Measurements from ENCODE around the gene SPATA1.
"Not testable (repeated sequence)": the region's sequence is repeated elsewhere in the genome, so short reads cannot be mapped to it uniquely, and the experiment has no call there.

Gene SPATA1, protein sequence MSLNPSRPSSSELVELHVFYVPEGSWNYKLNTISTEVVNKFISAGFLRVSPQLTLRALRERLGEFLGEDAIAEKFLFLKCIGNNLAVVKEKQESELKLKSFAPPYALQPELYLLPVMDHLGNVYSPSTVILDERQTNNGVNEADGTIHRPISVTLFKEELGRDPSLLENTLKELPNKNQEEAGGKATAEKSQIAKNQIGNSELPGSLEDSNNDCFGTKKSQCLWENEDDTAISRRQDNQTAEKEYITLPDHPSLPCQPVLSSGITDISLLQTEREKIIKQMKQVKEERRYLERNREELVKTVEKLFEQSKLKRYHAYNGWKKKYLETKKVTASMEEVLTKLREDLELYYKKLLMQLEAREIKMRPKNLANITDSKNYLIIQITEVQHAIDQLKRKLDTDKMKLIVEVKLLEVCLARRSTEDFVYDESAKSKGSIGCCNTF

DNA sequence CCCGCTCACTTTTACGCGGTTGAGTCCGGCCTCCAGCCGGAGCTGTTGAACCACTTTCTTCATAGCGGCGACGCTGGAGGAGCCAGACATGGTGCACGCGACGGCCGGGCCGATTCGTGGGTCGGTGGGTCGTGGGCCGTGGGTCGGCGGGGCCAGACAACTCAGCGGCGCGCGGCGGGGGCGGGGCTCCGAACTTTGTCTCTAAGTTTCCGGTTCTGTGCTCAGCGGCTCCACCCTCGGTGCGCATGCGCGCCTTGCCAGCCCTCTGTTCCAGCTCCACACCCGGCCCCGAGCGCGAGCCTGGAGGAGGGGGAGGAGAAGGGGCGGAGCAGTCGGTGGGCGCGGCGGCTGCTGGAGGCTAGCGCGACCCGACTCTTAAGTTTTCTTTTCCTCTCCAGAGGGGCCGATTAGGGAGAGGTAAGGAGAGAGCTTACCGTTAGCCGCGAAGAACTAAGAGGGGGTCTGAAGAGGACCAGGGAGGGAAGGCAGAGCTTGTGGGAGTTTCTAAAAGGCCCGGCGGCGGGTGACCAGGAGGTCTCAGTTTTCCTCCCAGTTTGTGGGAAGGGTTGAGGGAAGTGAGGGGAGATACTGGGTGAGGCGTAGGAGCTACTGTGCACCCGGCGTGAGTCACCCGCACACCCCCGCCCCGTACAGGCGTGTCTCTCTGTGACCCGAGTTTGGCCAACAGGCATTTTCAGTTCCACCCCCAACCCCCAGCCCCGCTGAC is at the start of gene SPATA1, which contains the start of gene GNG5:
TSS of gene SPATA1 (plus strand) at position 385 of the 727 bp plus-strand sequence. CDS start 9,974 bp downstream, outside the sequence.
TSS of gene GNG5 (minus strand) at position 580 of the 727 bp plus-strand sequence. CDS start at position 90, 490 bp downstream.
- DNase-seq (ENCODE audit: low spot score): peak; percentile 92

DNA sequence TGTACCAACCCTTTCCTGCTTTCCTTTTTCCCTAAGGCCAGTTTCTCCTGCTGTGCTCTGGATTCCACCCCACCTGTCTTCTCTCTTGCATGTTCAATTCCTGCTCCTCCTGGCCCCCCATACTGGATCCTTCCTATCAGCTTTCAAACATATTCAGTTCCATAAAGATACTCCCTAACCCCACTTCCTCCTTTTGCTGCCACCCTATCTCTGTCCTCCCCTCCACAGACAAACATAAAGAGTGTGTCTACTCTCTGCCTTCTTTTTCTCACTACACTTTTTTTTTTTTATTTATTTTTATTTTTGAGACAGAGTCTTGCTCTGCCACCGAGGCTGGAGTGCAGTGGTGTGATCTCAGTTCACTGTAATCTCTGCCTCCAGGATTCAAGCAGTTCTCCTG is 44.1 kb upstream of the SPATA1 start:
- no peak for DNase-seq (ENCODE audit: low spot score)

DNA sequence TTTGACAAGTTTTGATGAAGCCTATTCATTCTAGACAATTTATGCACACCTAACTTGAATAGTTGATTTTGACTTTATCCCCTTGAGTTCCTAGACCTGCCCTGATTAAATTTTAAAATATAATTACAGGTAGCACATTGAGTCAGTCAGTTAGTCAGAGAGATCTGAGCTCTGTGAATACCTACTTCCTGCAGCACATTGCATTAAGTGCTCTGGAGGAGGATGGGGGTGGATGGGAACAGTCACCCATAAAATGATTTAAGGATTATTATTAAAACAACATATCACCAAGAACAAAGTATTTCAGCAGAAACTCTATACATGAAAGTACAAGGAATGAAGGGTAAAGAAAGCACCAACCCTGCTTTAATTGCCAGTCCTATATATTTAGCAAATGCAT is 38.9 kb upstream of the SPATA1 start:
- no peak for DNase-seq (ENCODE audit: low spot score)

DNA sequence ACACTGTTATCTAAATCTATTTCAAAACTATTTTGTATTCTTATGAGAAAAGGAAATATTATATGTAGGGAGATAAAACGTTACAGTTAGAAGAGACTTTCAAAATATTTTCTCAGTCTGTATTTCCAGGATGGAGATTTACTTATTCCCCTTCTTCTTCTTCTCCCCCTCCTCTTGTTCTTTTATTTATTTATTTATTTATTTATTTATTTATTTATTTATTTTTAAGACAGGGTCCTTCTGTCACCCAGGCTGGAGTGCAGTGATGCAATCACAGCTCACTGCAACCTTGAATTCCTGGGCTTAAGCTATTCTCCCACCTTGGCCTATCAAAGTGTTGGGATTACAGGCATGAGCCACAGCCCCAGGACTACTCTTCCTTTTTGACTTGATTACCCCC is 30.0 kb upstream of the SPATA1 start:
- DNase-seq (ENCODE audit: low spot score): no peak

DNA sequence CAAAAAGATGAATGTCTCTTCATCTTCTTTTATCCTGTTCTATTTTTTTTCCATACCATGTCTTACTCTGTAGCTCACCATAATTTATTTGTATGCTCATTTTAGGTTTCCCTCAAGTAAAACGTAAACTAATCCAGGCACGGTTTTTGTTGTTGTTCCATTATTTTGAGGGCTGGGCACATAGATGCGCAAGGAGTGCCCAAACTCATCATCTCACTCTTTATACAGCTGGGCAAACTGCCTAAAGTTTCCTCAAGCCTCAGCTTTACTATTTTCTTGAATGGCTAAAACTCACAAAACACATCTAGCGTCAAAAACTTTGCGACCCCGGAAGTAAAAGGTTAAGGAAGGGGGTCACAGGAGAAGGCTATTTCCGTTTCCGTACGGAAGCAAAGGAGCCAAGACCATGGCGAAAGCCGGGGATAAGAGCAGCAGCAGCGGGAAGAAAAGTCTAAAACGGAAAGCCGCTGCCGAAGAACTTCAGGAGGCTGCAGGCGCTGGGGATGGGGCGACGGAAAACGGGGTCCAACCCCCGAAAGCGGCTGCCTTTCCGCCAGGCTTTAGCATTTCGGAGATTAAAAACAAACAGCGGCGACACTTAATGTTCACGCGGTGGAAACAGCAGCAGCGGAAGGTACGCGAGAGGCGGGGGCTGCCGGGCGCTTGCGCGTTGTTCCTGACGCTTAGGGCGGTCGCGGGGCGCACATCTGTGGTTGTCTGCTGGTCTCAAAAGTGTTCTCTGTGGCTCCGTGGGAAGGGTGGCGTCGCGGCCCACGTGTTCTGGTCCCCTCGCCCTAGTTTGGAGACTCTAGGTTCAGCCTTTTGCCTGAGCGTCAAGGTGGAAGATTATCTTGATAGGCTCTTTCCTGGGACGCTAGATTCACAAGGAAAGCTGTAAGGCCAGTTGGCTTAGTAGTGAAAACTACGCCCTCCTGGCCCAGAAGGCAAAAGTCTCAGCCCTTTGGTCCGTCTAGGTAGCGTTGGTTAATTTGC is 27.0 kb upstream of the SPATA1 start, which contains the start of gene RPF1:
TSS of gene RPF1 (plus strand) at position 391 of the 993 bp plus-strand sequence. CDS start at position 407, 16 bp downstream.
- DNase-seq (ENCODE audit: low spot score): peak; percentile 83

DNA sequence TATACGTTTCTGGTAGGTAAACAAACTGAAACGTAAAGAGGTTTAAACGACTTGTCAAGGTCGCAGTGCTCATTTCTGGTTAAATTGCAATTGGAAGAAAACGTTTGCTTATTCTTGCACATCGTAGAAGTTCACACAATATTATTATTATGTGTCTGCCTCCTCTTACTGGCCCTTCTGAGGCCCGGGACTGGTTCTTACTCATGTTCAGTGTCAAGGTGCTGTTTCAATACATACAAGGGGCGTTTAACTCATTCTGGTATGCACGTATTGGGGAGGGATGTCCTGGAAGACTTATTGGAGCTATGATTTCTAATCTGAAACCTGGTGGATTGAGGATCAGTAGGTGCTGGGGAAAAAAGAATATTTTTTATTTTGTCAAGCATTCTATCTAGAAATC is 26.2 kb upstream of the SPATA1 start:
- DNase-seq (ENCODE audit: low spot score): peak; percentile 34

DNA sequence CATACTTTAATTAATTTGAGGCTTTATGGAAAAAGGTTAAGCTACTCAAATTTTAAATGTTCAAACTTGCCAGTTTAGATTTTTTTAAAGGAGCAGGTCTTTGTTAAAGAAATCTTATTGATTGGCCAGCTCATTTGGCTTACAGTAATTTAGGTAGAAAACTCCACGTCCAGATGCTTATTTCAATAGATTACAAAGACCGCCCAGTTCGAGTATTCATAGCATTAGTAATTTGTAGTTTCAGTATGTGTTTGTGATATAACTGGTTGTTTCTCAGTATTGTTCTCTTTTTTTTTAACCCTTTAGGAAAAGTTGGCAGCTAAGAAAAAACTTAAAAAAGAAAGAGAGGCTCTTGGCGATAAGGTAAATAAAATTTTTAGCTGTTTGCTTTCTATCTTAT is 25.5 kb upstream of the SPATA1 start:
- DNase-seq (ENCODE audit: low spot score): no peak

DNA sequence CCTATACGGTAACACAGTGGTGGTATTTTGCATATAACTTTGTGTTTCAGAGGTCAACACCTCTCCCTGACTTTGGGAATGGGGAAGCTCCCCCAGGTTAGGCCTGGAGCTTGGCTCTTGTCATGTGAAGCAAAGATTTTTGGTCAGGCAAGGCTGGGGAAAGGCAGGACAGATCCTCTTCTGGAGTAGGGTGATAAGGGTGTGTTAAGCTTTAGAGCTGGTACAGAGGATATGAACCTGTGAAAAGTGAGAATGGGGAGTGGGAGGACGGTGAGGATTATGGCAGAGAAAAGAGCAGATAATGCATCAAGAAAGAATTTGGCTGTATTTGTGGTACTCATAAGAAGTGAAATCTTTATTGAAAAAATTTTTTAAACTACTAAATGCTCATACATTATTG is 24.9 kb upstream of the SPATA1 start:
- DNase-seq (ENCODE audit: low spot score): no peak

DNA sequence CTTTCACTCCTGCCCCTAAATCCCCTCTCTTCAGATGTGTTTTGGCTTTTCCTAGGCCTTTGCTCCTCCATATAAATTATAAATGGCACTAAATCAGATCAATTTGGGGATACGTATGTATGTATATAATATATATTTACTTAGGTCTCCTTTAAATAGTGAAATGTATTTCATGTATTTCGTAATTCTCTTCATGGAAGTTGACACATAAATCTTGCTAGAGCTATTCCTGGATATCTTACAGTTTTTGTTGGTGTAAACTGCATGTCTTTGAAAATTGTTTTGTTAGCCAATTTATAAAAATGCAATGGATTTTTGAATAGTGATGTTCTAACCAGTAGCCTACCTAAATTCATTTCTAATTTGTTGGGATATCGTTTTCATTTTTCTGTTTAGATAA is 18.1 kb upstream of the SPATA1 start:
- no peak for DNase-seq (ENCODE audit: low spot score)

DNA sequence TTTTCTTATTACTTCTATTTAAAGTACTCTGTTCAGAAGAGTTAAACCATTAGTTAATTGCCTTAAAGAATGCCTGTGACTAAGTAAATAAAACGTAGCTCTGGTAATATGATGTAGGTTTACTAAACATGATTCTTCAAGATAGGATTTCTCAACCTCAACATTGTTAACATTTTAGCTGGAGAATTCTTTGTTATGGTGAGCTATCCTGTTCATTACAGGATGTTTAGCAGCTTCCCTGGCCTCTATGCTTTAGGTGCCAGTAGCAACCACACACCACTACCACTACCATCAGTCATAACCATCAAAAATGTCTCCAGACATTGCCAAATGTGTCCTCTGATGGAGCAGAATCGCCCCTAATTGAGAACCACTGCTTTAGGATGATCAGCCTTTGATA is 16.4 kb upstream of the SPATA1 start:
- no peak for DNase-seq (ENCODE audit: low spot score)

DNA sequence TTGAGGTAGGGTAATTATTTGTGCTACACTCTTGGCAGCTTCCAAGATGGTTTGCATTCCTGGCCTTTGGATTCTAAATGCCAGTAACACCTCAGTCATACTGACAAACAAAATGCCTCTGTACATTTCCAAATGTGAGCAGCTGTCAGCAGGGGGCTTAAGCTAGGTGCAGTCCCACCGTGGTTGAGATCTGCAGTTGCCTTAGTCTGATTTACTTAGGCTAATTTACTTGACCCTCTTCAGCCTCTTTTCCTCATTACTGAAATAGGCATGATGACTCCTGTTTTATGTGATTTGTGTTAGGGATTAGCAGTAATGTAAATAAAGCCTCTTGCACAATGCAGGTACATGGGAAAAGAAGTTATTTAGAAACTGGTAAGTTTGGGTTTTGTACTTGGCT is 13.5 kb upstream of the SPATA1 start:
- no peak for DNase-seq (ENCODE audit: low spot score)

DNA sequence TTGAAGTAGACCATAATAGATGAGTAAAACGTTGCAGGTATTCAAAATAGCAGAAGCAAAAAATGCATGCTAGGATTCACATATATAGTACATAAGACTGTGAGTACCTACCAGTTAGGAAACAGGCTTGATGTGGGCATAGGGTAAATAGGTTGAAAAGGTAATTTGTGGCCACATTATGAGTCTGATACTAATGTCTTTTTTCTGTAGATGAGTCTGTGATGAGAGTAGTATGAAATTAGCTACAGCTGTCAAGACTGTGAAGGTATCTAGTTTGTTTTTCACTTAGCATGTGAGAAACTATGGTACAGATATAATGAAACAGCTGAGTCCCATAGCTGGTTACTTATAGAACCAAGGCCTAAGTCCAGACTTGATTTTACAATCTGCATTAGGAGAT is 12.4 kb upstream of the SPATA1 start:
- no peak for DNase-seq (ENCODE audit: low spot score)

DNA sequence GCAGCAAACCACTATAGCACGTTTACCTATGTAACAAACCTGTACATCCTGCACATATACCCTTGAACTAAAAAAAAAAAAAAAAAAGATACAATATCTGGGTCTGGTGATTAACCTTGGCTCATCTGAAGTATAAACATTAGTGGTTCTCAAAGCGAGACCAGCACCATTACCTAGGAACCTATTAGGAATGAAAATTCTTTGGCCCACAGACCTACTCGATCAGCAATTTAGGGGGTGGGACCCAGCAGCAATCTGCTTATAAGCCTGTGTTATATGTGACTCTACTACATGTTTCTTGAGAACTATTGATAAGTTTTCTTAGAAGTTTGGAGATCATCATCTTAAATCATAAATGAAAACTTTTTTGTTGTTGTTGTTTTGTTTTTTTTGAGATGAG is 9.7 kb upstream of the SPATA1 start:
- DNase-seq (ENCODE audit: low spot score): no peak

DNA sequence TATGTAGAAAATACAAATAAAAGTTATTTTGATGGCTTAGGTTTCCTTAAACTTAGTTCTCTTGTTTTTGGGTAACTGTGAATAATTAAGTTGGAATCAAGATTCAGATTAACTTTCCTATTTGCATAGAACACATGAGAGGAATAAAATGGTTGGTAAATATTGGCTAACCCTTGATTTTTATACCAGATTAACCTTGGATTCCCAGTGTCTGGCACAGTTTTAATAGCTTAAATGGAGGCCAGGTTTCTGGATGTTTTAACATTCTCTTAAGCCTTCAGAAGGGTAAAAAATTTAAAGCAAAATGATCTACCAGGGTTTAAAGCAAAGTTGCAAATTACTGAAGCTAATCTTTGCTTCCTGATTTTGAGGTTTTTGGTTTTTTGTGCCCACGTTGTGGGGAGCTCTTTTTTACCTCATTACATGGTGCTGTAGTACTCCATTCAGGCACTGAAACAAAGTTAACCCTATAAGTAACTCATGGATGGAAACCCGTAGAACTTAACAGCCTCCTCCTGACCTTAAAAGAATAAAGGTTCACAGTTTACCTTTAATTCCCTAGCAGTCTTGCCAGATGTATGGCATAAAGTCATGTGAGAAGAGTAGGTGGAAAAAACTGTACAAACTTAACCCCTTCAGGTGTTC is 8.4 kb upstream of the SPATA1 start:
- no peak for DNase-seq (ENCODE audit: low spot score)

DNA sequence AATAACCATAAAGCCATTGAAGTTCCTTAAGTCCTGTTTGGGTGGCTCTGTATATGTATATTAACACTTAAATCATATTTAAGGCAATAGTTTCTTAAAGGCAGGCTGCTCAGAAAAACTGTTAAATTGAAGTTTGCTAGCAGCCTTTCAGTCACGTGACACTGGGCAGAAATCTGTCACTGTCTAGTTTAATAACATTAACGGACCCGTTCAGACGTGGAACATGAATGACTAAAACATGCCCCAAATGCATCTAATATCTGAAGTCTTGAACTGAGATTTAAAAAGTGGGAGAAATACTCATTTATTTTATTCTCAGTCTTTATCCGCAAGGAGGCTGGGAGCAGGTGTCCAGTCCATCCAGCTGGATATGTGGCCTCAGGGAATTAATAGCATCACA is 3.3 kb upstream of the SPATA1 start:
- no peak for DNase-seq (ENCODE audit: low spot score)

DNA sequence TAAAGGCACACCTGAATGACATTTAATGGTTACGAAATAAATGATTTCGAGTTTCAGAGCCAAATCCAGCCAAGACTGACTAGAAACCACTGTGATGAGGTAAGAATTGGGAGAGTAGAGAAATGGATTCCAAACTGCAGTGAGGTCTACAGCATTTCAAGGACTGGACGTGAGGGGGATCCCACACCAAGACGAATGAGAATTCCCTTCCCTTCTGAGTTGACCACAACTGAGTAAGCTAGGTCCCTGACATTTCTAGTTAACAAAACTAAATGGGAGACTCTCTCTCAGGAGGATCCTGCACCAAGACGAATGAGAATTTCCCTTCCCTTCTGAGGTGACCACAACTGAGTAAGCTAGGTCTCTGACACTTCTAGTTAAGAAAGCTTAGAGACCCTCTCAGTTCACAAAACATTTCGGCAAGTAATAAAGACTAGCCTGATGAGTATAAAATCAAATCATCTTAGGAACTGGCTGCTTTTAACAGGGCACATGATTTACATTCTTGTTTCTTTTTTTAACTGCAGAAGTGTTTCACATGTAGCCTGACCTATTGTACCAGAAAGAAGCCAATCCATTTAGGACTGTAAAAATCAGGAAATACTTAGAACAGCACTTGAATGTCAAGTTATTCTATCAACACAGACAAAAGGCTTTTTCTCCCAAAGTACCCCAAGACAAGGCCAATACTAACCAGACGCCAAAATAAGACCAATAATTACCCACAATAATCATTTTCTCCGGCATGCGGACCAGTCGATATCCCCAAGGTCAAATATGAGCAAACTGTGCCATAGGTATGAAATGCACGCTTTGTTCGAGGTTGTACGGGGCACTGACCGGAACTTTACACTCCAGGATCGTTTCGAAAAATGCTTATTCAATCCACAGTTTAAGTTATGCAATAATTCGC is 1.4 kb upstream of the SPATA1 start:
- DNase-seq (ENCODE audit: low spot score): peak; percentile 12

DNA sequence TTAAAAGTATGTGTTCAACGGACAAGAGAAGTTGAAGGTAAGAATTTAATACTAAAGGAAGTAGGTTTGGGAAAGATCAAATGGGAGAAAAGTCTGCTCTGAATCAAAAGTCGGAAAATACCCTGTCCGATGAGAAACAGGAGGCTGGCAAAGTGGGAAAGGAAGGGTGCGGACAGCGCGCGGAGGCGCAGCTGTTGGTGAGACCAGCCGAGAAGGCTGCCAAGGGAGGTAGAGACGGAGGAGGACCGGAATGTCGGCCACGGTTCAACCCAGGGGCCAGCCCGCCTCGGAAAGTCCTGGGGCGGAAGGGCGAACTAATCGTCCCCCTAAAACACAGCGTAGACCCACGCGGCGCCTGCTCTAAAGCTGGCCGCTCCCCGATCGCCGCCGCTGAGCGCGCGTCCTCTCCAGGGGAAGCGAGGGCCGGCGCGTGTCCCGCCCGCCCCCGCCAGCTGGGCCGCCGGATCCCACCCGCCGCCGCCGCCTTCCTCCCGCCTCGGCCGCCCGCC is 639 bp upstream of the SPATA1 start:
- DNase-seq (ENCODE audit: low spot score): peak; percentile 26

DNA sequence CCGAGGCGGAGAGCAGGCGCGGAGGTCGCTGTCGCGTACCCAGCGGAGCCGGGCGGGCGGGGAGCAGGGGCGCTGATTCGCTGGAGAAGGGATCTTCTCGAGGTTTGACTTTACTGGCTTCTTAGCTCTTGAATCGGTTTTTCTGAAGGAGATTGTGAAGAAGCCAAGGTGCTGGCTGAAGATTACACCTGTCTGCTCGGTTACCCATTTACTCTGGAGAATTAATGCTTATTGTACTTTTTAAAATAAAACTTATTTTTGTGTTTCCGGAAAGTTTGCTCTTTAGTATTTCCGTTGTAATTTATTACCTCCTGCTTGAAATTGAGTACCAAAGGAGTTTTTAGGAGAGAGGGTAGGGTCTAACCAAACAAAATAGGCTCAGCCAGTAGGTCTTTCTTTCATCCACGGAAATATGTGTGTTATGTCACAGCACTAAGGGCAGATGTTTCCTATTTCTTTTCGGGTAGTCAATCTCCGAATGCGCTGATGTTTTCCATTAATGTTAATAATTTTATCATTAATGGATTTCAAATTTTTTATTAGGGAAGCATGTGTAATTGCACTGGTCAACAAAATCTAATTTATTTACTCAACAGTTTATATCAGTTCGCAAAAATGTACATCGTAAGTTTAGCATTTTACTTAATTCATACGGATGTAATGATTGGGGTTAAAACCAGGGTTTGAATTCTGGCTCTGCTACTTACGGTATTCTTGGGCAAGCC is 705 bp downstream of the SPATA1 start:
- DNase-seq (ENCODE audit: low spot score): no peak

DNA sequence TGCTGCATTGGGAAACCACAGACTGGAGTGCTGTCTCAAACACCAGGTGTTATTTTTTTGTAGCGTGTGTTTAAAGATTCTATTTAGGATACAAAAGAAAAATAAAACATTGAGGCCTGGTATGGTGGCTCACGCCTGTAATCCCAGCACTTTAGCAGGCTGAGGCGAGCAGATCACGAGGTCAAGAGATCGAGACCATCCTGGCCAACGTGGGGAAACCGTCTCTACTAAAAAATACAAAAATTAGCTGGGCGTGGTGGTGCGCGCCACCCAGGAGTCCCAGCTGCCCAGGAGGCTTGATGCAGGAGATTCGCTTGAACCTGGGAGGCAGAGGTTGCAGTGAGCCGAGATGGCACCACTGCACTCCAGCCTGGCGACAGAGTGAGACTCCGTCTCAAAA is 1.7 kb downstream of the SPATA1 start:
- DNase-seq (ENCODE audit: low spot score): not testable (repeated sequence)

Measured in cerebellar cortex (tissue), 1 donor.